ENCODE data around the gene NDUFB10.
A peak's percentile ranks its signal among the peaks of the same experiment; 100 is the strongest.

Gene NDUFB10

DNA sequence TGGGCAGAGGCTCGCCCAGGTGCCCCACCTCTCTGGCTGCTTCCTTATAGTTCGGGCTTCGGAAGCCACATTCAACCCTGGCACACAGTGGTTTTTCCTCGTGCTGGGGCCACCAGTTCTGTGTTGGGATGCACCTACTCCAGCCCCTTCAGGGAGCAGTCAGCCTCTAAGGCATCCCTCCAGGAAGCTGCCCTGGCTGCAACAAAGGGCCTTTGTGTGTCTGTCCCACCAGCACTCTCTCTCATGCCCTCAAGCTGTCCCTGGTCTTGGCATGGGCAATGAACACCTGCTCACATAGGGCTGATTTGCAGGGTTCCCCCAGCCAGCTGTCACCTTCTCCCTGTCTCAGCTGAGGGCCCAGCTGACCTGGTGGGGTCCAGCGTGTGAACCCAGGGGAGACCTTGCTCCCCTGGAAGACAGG, 22.7 kb downstream of the NDUFB10 start:
- peak in 22 of 56 donors; percentile 6 to 58 (median 20) for DNase-seq

DNA sequence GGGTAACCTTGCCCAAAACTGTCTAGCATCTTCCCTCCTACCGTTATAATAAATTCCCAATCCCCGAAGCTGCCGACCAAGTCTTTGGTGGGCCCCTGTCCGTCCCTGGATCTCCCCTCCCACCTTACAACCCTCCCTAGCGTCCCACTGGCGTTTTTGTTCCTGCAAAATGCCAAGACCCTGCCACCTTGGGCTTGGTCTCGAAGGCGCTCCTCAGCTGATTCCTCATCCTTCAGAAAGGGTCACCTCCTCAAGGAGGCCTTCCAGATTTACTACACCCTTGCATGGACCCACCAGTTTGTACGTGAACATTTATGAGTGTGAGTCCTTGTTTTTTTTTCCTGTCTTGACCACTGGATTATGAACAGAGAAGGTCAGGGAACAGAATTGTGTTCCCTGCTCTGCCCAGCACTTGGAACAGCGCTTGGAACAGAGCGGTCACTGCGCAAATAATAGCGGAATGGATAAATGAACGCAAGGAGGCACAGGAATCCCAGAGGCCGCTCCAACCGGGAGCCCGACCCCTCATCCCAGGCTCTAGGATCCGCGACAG, 23.7 kb downstream of the NDUFB10 start:
- no peak for DNase-seq

DNA sequence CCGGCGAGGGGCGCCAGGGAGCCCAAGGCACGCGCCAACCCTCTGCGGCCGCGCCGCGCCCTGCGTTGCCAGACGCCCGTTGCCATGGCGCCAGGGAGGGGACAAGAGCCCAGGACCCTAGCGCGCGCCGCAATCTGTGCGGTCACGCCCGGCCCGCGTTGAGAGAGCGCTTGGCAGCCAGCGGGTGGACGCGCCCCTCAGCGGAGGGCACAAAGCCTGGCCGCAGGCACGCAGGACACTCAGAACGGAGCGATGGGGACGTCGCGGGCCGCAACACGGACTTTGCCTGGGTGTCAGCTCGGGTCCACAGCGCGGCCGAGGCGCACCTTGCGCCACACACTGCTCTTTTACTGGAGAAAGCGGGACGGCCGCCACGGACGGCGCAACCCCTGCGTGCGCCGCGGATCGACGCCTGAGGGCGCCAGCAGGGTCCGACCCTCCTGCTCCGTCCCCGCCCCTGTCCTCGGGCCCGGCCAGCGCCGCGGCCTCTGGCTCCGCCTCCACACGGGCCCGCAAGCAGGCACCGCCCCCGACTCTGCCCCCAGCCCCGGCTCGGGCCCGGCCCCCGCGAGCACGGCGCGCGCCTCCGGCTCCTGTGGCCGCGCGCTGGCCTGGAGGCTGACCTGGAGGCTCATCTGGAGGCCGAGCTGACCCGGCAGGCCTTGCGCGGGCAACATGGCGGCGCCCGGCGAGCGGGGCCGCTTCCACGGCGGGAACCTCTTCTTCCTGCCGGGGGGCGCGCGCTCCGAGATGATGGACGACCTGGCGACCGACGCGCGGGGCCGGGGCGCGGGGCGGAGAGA, 24.4 kb downstream of the NDUFB10 start, which contains the start of gene GFER:
TSS of gene GFER (plus strand) at position 650 of the 803 bp plus-strand sequence. CDS start at position 676, 26 bp downstream.
- peak in 55 of 56 donors; percentile 36 to 91 (median 77) for DNase-seq

DNA sequence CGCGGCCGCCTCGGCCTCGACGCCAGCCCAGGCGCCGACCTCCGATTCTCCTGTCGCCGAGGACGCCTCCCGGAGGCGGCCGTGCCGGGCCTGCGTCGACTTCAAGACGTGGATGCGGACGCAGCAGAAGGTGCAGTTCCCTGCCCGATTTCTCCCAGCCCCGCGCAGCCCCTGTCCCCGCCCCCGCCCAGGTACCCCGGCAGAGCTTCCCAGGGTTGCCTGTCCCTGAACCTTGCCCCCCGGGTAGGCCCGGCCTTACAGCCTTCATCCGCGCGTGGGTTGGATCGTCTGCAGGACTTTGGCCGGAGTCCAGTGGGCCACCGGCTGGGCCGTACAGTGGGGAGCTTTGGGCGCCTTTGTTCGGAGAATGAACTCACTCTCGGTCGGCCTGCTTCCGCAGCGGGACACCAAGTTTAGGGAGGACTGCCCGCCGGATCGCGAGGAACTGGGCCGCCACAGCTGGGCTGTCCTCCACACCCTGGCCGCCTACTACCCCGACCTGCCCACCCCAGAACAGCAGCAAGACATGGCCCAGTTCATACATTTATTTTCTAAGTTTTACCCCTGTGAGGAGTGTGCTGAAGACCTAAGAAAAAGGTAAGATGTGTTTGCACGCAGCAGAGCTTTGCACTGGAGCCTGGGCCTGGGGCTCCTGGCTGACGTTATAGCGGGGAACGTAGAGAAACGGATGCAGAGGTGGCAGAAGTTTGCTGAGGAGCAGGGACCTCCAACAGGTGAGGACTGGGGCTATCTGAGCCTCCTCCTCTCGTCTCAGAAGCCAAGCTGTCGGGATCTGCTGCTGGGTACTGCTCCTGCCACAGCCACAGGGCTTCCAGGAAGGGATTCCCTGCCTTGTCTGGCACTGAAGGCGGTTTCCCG, 25.2 kb downstream of the NDUFB10 start:
- peak in 12 of 56 donors; percentile 34 to 59 (median 50) for DNase-seq

DNA sequence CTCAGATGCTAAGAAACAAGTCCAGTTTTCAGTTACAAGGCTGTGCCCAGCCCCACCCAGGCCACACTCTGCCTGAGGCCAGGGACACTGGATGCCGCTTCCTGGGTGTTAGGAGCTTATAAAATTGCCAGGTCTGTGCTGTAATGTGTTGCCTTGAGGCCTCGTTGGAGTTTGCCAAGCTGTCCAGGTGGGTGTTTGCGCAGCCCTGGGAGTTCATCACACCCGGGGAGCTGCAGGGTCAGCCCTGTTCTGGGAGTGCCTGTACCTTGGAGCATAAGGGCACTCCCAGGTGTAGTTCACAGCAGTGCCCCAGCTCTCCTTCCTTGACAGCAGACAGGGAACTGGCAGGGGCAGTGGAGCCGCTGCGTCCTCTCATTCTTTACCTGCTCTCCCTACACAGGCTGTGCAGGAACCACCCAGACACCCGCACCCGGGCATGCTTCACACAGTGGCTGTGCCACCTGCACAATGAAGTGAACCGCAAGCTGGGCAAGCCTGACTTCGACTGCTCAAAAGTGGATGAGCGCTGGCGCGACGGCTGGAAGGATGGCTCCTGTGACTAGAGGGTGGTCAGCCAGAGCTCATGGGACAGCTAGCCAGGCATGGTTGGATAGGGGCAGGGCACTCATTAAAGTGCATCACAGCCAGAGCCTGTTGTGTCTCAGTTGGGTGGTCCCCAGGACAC, 26.3 kb downstream of the NDUFB10 start:
- DNase-seq = no peak

DNA sequence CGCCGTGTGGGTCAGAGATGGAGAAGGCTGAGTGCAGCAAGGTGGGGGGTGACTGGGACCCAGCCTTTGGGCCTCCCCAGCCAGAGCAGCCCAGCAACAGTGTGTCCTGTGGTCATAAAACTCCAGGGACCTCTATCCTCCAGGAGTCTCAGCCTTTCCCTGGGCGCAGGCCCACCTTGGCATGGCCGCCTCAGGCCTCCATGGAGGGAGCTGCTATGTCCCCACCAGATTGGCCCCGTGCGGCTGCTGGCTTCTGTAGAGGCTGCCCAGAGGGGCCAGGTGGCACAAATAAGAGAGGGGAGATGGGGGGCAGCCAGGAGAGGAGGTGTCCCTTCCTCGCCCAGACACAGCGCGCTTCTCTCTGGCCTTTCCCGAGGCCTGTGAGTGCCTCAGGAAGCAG, 27.9 kb downstream of the NDUFB10 start:
- no peak for DNase-seq

DNA sequence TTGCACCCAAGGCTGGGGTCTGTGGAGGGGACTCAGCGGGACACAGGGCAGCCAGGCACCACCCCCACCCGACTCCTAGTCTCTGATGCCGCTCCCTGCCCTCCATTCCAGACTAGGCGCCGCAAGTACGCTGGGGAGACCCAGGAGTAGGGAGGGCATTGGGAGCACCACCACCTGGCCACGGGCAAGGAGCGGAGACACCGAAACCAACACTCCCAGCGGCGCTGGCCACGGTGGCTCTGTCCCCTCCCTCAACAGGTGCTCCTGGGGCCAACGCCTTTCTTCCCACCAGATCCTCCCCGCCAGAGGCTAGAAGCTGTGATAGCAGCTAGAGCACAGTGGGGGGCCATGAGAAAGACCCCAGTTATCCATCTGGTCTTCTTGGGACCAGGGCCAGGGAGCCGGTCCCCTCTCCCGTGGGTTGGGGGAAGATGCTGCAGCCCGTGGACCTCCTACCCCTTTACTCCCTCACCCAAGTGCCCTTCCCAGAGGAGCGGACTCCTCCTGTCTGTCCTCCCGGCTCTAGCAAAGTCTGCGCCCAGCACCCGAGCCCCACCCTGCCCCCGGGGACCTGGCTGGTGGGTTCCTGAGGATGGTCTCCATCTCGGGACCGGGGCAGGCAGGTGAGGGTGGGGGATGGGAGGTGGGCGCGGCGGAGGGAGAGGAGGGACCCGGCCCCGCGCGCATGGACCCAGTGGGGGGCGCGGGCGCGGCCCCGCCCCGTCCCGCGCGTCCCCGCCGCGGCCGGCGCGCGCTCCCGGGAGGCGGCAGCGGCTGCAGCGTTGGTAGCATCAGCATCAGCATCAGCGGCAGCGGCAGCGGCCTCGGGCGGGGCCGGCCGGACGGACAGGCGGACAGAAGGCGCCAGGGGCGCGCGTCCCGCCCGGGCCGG, 30.1 kb downstream of the NDUFB10 start, which contains the start of gene SYNGR3:
TSS of gene SYNGR3 (plus strand) at position 762 of the 892 bp plus-strand sequence. CDS start 133 bp downstream, outside the sequence.
- peak in 1 of 56 donors; percentile 24 for DNase-seq

DNA sequence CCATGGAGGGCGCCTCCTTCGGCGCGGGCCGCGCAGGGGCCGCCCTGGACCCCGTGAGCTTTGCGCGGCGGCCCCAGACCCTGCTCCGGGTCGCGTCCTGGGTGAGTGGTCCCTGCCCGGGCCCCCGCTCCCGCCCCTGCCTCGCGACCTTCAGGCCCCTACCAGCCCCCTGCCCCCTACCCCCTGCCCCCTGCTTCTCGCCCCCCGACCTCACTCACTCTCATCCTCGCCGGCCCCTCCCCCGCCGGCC, 30.7 kb downstream of the NDUFB10 start:
- no peak for DNase-seq

DNA sequence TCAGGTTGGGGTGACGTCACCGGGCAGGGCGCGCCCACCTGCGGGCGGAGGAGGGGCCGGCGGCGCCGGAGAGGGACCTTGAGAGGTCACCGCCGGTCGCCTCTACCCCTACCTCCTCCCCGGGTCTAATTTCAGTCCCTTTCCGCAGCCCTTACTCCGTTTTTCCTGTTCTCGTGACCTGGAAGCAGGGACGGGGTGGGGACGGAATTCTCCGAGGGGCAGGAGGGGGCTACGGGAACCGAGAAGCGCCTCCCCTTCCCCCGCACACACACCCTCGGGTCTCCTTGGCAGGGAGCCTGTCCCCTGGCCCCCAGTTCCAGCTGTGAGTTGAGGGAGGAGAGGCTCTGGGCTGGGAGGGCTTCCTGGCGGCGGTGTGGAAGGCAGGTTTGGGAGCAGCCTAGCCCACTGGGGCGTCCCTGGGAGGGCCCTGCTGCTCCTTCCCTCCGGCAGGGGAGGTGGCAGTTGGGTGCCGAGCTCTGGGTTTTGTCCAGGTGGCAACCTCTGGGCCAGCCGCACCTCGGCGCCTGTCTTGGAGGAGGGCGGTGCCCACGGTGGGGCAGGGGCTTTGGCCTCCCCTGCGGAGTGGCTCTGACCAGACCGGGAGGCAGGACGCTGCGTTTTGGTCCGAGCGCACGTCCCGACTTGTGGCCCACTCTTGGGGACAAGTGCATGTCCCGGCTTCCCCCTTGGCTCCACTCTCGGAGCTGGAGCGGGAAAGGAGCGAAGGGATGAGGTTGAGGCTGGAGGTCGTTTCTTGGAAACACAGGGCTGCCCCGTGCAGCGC, 31.2 kb downstream of the NDUFB10 start:
- DNase-seq = peak in 3 of 56 donors; percentile 30 to 46 (median 41)

DNA sequence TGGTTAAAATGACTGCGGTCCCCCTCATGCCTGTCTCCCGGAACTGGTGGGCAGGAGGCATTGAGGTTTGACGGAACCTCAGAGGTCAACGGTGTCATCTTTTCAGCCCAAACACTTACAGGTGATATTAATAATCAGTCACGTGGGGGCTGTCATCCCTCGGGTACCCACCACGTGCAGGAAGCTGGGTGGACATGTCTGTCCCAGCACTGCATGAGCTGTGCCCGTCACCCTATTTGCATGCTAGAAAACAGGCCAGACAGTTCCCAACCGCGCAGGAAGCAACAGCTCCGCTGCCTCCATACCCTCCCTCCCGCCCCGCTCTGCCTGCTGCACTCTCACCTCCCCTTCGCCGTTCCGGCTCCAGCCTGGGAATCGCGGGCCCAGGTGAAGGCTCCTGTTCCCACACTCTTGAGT, 31.8 kb downstream of the NDUFB10 start:
- no peak for DNase-seq

DNA sequence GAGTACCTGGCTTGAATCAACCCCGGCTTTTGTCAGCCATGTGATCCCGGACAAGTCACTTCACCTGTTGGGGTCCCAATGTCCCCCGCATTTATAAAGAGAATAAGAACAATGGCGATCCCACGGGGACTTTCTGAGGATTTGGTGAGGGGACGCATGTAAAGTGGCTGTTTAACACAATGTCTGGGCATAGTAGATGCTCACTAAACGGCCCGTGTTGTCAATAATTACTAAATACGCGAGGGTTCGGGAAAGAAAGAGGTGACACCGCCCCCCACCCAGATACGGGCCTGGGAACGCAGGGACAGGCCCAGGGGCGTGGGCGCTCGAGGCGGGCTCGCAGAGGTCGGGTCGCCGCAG, 32.2 kb downstream of the NDUFB10 start:
- DNase-seq = no peak

DNA sequence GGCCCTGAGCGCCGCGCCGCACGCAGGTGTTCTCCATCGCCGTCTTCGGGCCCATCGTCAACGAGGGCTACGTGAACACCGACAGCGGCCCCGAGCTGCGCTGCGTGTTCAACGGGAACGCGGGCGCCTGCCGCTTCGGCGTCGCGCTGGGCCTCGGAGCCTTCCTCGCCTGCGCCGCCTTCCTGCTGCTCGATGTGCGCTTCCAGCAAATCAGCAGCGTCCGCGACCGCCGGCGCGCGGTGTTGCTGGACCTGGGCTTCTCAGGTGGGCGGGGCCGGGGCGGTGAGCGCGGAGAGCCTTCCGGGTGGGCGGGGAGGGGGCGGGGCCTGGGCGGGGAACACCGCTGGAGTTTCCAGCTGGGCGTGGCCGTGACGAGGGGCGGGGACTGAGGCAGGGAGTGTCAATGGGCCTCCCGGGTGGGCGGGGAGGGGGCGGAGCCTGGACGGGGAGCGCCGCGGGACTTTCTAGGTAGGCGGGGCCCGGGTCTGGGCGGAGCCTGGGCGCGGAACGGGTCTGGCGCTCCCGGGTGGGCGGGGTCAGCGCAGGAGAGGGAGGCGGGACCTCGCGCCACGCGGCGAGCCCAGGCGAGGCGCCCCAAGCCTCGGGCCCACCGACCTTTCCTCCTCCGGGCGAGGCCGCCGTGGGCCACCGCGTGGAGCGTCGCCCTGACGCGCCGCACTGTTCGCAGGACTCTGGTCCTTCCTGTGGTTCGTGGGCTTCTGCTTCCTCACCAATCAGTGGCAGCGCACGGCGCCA, 32.8 kb downstream of the NDUFB10 start:
- DNase-seq = peak in 55 of 56 donors; percentile 34 to 94 (median 80)

DNA sequence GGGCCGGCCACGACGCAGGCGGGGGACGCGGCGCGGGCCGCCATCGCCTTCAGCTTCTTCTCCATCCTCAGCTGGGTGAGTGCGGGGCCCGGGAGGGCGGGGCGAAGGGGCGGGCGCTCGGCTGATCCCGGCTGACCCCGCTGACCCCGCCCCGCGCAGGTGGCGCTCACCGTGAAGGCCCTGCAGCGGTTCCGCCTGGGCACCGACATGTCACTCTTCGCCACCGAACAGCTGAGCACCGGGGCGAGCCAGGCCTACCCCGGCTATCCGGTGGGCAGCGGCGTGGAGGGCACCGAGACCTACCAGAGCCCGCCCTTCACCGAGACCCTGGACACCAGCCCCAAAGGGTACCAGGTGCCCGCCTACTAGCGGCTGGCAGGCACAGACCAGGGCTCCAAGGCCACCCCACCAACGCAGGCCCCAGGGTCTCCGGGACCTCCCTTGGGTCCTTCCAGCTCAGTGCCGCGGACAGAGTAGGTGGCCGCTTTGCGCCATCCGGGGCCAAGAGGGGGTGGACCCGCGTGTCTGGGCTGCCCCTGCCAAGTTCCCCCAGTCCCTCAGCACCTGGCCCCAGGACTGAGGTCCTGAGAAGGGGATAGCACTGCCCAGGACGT, 33.5 kb downstream of the NDUFB10 start:
- no peak for DNase-seq

DNA sequence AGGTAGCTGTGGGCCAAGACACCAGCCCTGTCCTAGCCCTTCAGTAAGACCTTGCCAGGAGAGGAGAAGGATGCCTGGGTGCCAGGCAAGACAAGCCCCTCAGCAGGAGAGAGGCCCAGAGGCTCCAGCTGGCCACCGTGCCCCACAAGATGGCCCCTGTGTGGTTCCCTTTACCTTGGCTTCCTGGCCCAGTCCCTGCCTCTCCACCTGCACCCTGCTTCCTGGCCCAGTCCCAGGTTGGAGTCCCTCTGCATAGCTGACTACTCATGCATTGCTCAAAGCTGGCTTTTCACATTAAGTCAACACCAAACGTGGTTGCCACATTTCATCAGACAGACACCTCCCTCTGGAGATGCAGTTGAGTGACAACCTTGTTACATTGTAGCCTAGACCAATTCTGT, 34.4 kb downstream of the NDUFB10 start:
- DNase-seq = no peak

DNA sequence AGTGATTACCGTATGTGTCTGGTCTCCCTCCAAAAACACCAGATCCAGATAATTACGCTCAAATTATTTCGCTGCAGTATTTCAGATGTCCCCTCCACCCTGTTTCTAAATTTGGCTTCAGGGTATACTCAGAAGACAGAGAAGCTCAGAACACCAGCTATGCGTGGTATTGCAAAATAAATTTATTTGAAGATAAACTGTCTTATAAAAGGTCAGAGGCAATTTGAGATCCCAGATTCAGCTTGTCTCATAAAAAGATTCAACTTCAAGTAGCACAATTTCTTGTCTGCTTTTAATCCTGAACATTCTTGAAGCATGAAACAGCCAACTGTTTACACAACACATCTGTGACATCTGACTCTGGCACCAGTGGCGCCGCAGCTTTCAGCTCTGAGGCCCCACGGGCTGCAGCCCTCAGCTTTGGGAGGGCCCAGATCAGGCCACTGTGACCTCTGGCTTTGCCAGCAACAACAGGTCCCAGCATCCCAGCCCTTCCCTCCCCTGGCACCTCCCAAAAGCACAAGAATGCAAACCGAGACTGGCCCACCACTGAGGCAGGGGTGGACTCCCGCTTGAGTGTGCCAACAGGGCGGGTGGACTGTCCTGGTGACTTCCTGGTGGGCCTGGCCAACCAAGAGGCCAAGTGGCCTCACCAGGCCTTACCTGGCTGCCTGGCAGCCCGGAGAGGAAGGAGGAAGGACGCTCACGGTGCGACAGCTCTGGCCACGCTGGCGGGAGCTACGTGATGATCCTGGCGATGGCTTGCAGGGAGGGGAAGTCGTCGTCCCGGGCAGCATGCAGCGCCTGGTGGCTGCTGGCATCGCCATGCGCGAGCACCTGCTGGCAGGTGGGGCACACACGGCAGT, 38.4 kb downstream of the NDUFB10 start:
- DNase-seq = no peak

DNA sequence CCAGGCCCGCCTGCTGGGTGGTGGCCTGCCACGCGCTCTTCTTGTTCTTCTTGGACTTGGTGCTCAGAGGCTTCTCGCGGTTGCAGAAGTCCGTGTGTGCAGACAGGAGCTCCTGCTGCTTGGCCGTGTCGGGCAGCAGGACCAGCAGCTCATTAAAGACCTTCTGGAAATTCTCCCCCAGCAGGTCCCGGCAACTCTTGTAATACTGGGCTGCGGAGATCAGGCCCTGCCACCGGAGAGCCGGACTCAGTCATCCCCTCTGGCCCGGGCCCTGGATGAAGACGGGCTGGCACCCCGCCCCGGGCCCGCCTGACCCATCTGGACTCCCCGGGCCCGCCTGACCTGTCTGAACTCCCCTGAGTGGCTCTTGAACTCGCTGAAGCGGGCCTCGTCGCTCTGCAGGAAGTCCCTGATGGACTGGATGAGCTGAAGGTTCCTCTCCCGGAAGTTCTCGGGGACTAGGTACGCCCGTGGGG, 39.1 kb downstream of the NDUFB10 start:
- DNase-seq = no peak

All from nucleus accumbens (tissue), 56 donors.